Central memory CD8-positive, alpha-beta T cell (primary cell): ENCODE results near the gene PPP2R2D.

ENCODE experiments used
- ATAC-seq: fragments of 150-1000 bp; cut with Tn5 transposase; replicated peaks from 2 replicates; pipeline ENCODE4 v1.10.0; 2022; ENCODE audit warnings: mild to moderate bottlenecking, moderate FRiP score, moderate number of reproducible peaks; ENCODE audit not compliant: poor library complexity, severe bottlenecking; ENCODE audit errors: extremely low read depth
- DNase-seq, 2 donors: peaks; one replicate each; pipeline ENCODE4 v3.0.0; 2021; ENCODE audit warnings: low spot score in 2 of 2
- H3K27ac Mint-ChIP-seq: one replicate; pipeline ENCODE4 v1.8.0; 2022; ENCODE audit warnings: low read depth, mild to moderate bottlenecking, moderate library complexity, mixed read lengths
- H3K27me3 Mint-ChIP-seq: one replicate; pipeline ENCODE4 v1.8.0; 2022; ENCODE audit warnings: mixed read lengths
- H3K36me3 Mint-ChIP-seq: one replicate; pipeline ENCODE4 v1.8.0; 2022; ENCODE audit warnings: mild to moderate bottlenecking, moderate library complexity, mixed read lengths; ENCODE audit not compliant: insufficient read depth
- H3K4me1 Mint-ChIP-seq: one replicate; pipeline ENCODE4 v1.8.0; 2022; ENCODE audit warnings: mixed read lengths
- H3K4me3 Mint-ChIP-seq: one replicate; pipeline ENCODE4 v1.8.0; 2022; ENCODE audit warnings: mild to moderate bottlenecking, moderate library complexity, mixed read lengths
- H3K9me3 Mint-ChIP-seq: one replicate; pipeline ENCODE4 v1.8.0; 2022; ENCODE audit warnings: mixed read lengths

The PPP2R2D gene

GRCh38 chr10:131858583-131859340, 42.0 kb upstream of the PPP2R2D start:
- Mint-ChIP-seq H3K27me3 (peaks cover 46% of the 10 kb centered on the region), H3K4me1 (peaks cover 5% of the 10 kb centered on the region), H3K4me3 (no peak overlapping the region), H3K27ac (no peak overlapping the region), H3K36me3 (peaks cover 1% of the 10 kb centered on the region), H3K9me3 (no peaks in the 10 kb centered on the region)
- ATAC-seq (no peak), DNase-seq (no peak)

- DNase-seq (no peak), ATAC-seq (no peak)
- Mint-ChIP-seq H3K4me1 (peaks cover 5% of the 10 kb centered on the region), H3K36me3 (peaks cover 2% of the 10 kb centered on the region), H3K9me3 (no peaks in the 10 kb centered on the region), H3K27me3 (peaks cover 46% of the 10 kb centered on the region), H3K27ac (no peak overlapping the region), H3K4me3 (no peak overlapping the region)
Observed at GRCh38 chr10:131859341-131860020, 41.3 kb upstream of the PPP2R2D start.

- Mint-ChIP-seq H3K4me3 (no peak overlapping the region), H3K4me1 (peaks cover 5% of the 10 kb centered on the region), H3K9me3 (no peaks in the 10 kb centered on the region), H3K27me3 (peaks cover 44% of the 10 kb centered on the region), H3K27ac (no peak overlapping the region), H3K36me3 (peaks cover 3% of the 10 kb centered on the region)
- ATAC-seq: no peak
- no peak for DNase-seq
Observed at GRCh38 chr10:131860311-131860710, 40.5 kb upstream of the PPP2R2D start.

- no peak overlapping the region for H3K4me3 Mint-ChIP-seq
- peaks cover 3% of the 10 kb centered on the region for H3K36me3 Mint-ChIP-seq
- DNase-seq (no peak), ATAC-seq (no peak)
- no peak overlapping the region for H3K27ac Mint-ChIP-seq
- peaks cover 5% of the 10 kb centered on the region for H3K4me1 Mint-ChIP-seq
- H3K9me3 Mint-ChIP-seq: no peaks in the 10 kb centered on the region
- peaks cover 45% of the 10 kb centered on the region for H3K27me3 Mint-ChIP-seq
Observed at GRCh38 chr10:131860806-131861440, 39.9 kb upstream of the PPP2R2D start.

- DNase-seq (no peak), ATAC-seq (no peak)
- Mint-ChIP-seq H3K36me3 (peaks cover 2% of the 10 kb centered on the region), H3K4me3 (no peak overlapping the region), H3K27me3 (peaks cover 45% of the 10 kb centered on the region), H3K27ac (no peak overlapping the region), H3K9me3 (no peaks in the 10 kb centered on the region), H3K4me1 (peaks cover 5% of the 10 kb centered on the region)
Observed at GRCh38 chr10:131862548-131862947, 38.3 kb upstream of the PPP2R2D start.

GRCh38 chr10:131865223-131865917, 35.4 kb upstream of the PPP2R2D start:
- Mint-ChIP-seq H3K4me1 (peaks cover 5% of the 10 kb centered on the region), H3K27ac (no peak overlapping the region), H3K36me3 (peaks cover 2% of the 10 kb centered on the region), H3K9me3 (no peaks in the 10 kb centered on the region), H3K4me3 (no peak overlapping the region), H3K27me3 (peaks cover 53% of the 10 kb centered on the region)
- no peak for ATAC-seq
- DNase-seq: no peak

GRCh38 chr10:131866673-131867072, 34.1 kb upstream of the PPP2R2D start:
- ATAC-seq: no peak
- Mint-ChIP-seq H3K9me3 (no peaks in the 10 kb centered on the region), H3K36me3 (peaks cover 2% of the 10 kb centered on the region), H3K27ac (no peak overlapping the region), H3K4me3 (no peak overlapping the region), H3K27me3 (peaks cover 52% of the 10 kb centered on the region), H3K4me1 (no peaks in the 10 kb centered on the region)
- DNase-seq: no peak

- H3K4me3 Mint-ChIP-seq: no peak overlapping the region
- DNase-seq (no peak), ATAC-seq (no peak)
- H3K9me3 Mint-ChIP-seq: no peaks in the 10 kb centered on the region
- H3K27me3 Mint-ChIP-seq: peaks cover 54% of the 10 kb centered on the region
- no peaks in the 10 kb centered on the region for H3K4me1 Mint-ChIP-seq
- H3K27ac Mint-ChIP-seq: no peak overlapping the region
- H3K36me3 Mint-ChIP-seq: peaks cover 2% of the 10 kb centered on the region
Observed at GRCh38 chr10:131868436-131868835, 32.4 kb upstream of the PPP2R2D start.

GRCh38 chr10:131869344-131869743, 31.5 kb upstream of the PPP2R2D start:
- no peak for DNase-seq
- Mint-ChIP-seq H3K27ac (no peak overlapping the region), H3K27me3 (peaks cover 63% of the 10 kb centered on the region), H3K4me3 (no peak overlapping the region), H3K9me3 (no peaks in the 10 kb centered on the region), H3K36me3 (peaks cover 2% of the 10 kb centered on the region), H3K4me1 (peaks cover under 1% of the 10 kb centered on the region)
- no peak for ATAC-seq

- Mint-ChIP-seq H3K36me3 (no peaks in the 10 kb centered on the region), H3K27me3 (peaks cover 66% of the 10 kb centered on the region), H3K4me3 (no peak overlapping the region), H3K27ac (no peak overlapping the region), H3K9me3 (no peaks in the 10 kb centered on the region), H3K4me1 (peaks cover 5% of the 10 kb centered on the region)
- DNase-seq: no peak
- ATAC-seq: no peak
Observed at GRCh38 chr10:131870411-131870810, 30.4 kb upstream of the PPP2R2D start.

GRCh38 chr10:131870831-131871672, 29.8 kb upstream of the PPP2R2D start:
- Mint-ChIP-seq H3K4me1 (peaks cover 5% of the 10 kb centered on the region), H3K27ac (no peak overlapping the region), H3K4me3 (no peak overlapping the region), H3K36me3 (no peaks in the 10 kb centered on the region), H3K9me3 (no peaks in the 10 kb centered on the region), H3K27me3 (peaks cover 66% of the 10 kb centered on the region)
- DNase-seq: no peak
- no peak for ATAC-seq

GRCh38 chr10:131871673-131872005, 29.2 kb upstream of the PPP2R2D start:
- Mint-ChIP-seq H3K36me3 (no peaks in the 10 kb centered on the region), H3K9me3 (no peaks in the 10 kb centered on the region), H3K27me3 (peaks cover 66% of the 10 kb centered on the region), H3K4me1 (peaks cover 5% of the 10 kb centered on the region), H3K4me3 (no peak overlapping the region), H3K27ac (no peak overlapping the region)
- ATAC-seq (no peak), DNase-seq (no peak)
